Measurements from ENCODE around the gene TRIM9.

DNA sequence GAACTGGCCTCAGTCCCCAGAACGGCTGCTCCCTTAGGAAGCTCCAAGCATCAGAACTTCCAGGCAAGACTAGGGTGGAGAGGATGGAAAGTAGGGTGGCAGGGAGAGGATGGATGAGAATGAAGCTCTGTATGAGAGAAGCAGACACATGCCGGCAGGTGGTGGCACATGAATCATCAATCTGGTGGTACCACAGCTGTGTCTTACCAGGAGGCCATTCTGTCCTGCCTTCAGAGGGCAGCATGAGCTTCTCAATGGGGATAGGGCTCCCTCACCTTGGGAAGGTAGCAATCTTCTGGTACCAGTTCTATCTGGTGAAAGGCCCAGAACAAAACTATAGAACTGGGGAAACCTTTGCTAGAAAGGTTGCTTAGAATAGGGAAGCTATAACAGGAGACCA lies 95.2 kb downstream of the TRIM9 start:
- TF ChIP-seq, protein P1, sequence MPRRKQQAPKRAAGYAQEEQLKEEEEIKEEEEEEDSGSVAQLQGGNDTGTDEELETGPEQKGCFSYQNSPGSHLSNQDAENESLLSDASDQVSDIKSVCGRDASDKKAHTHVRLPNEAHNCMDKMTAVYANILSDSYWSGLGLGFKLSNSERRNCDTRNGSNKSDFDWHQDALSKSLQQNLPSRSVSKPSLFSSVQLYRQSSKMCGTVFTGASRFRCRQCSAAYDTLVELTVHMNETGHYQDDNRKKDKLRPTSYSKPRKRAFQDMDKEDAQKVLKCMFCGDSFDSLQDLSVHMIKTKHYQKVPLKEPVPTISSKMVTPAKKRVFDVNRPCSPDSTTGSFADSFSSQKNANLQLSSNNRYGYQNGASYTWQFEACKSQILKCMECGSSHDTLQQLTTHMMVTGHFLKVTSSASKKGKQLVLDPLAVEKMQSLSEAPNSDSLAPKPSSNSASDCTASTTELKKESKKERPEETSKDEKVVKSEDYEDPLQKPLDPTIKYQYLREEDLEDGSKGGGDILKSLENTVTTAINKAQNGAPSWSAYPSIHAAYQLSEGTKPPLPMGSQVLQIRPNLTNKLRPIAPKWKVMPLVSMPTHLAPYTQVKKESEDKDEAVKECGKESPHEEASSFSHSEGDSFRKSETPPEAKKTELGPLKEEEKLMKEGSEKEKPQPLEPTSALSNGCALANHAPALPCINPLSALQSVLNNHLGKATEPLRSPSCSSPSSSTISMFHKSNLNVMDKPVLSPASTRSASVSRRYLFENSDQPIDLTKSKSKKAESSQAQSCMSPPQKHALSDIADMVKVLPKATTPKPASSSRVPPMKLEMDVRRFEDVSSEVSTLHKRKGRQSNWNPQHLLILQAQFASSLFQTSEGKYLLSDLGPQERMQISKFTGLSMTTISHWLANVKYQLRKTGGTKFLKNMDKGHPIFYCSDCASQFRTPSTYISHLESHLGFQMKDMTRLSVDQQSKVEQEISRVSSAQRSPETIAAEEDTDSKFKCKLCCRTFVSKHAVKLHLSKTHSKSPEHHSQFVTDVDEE (CRISPR knock-in tag; IDR thresholded peaks at IDR 0.05): no peak
- TF ChIP-seq CSDC2 (CRISPR knock-in tag; IDR thresholded peaks at IDR 0.05) (no peak), GLIS3 (CRISPR knock-in tag; IDR thresholded peaks at IDR 0.05) (no peak), ZNF565 (CRISPR knock-in tag; conservative IDR thresholded peaks at IDR 0.05; ENCODE audit: low read depth) (no peak), ZNF70 (CRISPR knock-in tag; IDR thresholded peaks at IDR 0.05) (no peak), ZFP3 (CRISPR knock-in tag; IDR thresholded peaks at IDR 0.05) (no peak), TOX (CRISPR knock-in tag; IDR thresholded peaks at IDR 0.05; ENCODE audit: borderline replicate concordance) (no peak)
- TF ChIP-seq, protein P2, sequence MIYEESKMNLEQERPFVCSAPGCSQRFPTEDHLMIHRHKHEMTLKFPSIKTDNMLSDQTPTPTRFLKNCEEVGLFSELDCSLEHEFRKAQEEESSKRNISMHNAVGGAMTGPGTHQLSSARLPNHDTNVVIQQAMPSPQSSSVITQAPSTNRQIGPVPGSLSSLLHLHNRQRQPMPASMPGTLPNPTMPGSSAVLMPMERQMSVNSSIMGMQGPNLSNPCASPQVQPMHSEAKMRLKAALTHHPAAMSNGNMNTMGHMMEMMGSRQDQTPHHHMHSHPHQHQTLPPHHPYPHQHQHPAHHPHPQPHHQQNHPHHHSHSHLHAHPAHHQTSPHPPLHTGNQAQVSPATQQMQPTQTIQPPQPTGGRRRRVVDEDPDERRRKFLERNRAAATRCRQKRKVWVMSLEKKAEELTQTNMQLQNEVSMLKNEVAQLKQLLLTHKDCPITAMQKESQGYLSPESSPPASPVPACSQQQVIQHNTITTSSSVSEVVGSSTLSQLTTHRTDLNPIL (CRISPR knock-in tag; IDR thresholded peaks at IDR 0.05; ENCODE audit: low read depth): no peak
- TF ChIP-seq, protein P3, sequence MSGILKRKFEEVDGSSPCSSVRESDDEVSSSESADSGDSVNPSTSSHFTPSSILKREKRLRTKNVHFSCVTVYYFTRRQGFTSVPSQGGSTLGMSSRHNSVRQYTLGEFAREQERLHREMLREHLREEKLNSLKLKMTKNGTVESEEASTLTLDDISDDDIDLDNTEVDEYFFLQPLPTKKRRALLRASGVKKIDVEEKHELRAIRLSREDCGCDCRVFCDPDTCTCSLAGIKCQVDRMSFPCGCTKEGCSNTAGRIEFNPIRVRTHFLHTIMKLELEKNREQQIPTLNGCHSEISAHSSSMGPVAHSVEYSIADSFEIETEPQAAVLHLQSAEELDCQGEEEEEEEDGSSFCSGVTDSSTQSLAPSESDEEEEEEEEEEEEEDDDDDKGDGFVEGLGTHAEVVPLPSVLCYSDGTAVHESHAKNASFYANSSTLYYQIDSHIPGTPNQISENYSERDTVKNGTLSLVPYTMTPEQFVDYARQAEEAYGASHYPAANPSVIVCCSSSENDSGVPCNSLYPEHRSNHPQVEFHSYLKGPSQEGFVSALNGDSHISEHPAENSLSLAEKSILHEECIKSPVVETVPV (CRISPR knock-in tag; IDR thresholded peaks at IDR 0.05): no peak
- TF ChIP-seq, protein P4, sequence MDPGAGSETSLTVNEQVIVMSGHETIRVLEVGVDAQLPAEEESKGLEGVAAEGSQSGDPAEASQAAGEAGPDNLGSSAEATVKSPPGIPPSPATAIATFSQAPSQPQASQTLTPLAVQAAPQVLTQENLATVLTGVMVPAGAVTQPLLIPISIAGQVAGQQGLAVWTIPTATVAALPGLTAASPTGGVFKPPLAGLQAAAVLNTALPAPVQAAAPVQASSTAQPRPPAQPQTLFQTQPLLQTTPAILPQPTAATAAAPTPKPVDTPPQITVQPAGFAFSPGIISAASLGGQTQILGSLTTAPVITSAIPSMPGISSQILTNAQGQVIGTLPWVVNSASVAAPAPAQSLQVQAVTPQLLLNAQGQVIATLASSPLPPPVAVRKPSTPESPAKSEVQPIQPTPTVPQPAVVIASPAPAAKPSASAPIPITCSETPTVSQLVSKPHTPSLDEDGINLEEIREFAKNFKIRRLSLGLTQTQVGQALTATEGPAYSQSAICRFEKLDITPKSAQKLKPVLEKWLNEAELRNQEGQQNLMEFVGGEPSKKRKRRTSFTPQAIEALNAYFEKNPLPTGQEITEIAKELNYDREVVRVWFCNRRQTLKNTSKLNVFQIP (CRISPR knock-in tag; IDR thresholded peaks at IDR 0.05; ENCODE audit: borderline replicate concordance, low read depth): no peak
- TF ChIP-seq, protein P5, sequence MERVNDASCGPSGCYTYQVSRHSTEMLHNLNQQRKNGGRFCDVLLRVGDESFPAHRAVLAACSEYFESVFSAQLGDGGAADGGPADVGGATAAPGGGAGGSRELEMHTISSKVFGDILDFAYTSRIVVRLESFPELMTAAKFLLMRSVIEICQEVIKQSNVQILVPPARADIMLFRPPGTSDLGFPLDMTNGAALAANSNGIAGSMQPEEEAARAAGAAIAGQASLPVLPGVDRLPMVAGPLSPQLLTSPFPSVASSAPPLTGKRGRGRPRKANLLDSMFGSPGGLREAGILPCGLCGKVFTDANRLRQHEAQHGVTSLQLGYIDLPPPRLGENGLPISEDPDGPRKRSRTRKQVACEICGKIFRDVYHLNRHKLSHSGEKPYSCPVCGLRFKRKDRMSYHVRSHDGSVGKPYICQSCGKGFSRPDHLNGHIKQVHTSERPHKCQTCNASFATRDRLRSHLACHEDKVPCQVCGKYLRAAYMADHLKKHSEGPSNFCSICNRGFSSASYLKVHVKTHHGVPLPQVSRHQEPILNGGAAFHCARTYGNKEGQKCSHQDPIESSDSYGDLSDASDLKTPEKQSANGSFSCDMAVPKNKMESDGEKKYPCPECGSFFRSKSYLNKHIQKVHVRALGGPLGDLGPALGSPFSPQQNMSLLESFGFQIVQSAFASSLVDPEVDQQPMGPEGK (CRISPR knock-in tag; IDR thresholded peaks at IDR 0.05; ENCODE audit: borderline replicate concordance): no peak
